Measurements from ENCODE around the gene PACRG.

PACRG gene

GRCh38 chr6:162719528-162719927, 8.2 kb upstream of the PACRG start:
- no peak for TF ChIP-seq CTCF (IDR thresholded peaks at IDR 0.05; ENCODE audit: low read depth, low read length)
- DNase-seq (ENCODE audit: extremely low read depth, low read depth): no peak

- no peak for DNase-seq (ENCODE audit: extremely low read depth, low read depth)
- TF ChIP-seq CTCF (IDR thresholded peaks at IDR 0.05; ENCODE audit: low read depth, low read length): no peak
These were observed 6.4 kb upstream of the PACRG start for GRCh38 chr6:162721404-162721687.

GRCh38 chr6:162722226-162722625, 5.5 kb upstream of the PACRG start:
- no peak for TF ChIP-seq CTCF (IDR thresholded peaks at IDR 0.05; ENCODE audit: low read depth, low read length)
- no peak for DNase-seq (ENCODE audit: extremely low read depth, low read depth)

- TF ChIP-seq CTCF (IDR thresholded peaks at IDR 0.05; ENCODE audit: low read depth, low read length): no peak
- no peak for DNase-seq (ENCODE audit: extremely low read depth, low read depth)
These were observed 5.1 kb upstream of the PACRG start for GRCh38 chr6:162722633-162723032.

GRCh38 chr6:162726947-162727321, 840 bp upstream of the PACRG start:
- no peak for DNase-seq (ENCODE audit: extremely low read depth, low read depth)
- TF ChIP-seq CTCF (IDR thresholded peaks at IDR 0.05; ENCODE audit: low read depth, low read length): no peak

GRCh38 chr6:162728197-162728596, 423 bp downstream of the PACRG start:
- no peak for DNase-seq (ENCODE audit: extremely low read depth, low read depth)

GRCh38 chr6:162728706-162729105, 932 bp downstream of the PACRG start:
- DNase-seq (ENCODE audit: extremely low read depth, low read depth): no peak
- no peak for TF ChIP-seq CTCF (IDR thresholded peaks at IDR 0.05; ENCODE audit: low read depth, low read length)

More at GRCh38 chr6:162728197-162728596, 423 bp downstream of the PACRG start:
- TF ChIP-seq CTCF (IDR thresholded peaks at IDR 0.05; ENCODE audit: low read depth, low read length): no peak

Measured in AG09319 (cell line).